Left kidney (tissue), 2 donors: ENCODE results near the gene WNT3A. TPM values are rescaled to one million over a fixed set of nuclear protein-coding genes. Genes with fewer than 3 reads are reported as not detected.

ENCODE experiments used
- DNase-seq: peaks from one replicate; pipeline ENCODE4 v3.0.0-alpha.2; 2013
- polyA plus RNA-seq: library from polyadenylated mRNA; unstranded; fragments of 120-200 nt; gene quantifications from one replicate; pipeline ENCODE4 v1.2.1, GENCODE V29; 2013; ENCODE audit not compliant: insufficient read length

WNT3A gene
- polyA plus RNA-seq, 1 donor: 0.07 TPM

- DNase-seq: peak; percentile 69
Observed at GRCh38 chr1:227999056-227999930, 7.5 kb upstream of the WNT3A start.

GRCh38 chr1:228000416-228000815, 6.4 kb upstream of the WNT3A start:
- DNase-seq: no peak

DNA sequence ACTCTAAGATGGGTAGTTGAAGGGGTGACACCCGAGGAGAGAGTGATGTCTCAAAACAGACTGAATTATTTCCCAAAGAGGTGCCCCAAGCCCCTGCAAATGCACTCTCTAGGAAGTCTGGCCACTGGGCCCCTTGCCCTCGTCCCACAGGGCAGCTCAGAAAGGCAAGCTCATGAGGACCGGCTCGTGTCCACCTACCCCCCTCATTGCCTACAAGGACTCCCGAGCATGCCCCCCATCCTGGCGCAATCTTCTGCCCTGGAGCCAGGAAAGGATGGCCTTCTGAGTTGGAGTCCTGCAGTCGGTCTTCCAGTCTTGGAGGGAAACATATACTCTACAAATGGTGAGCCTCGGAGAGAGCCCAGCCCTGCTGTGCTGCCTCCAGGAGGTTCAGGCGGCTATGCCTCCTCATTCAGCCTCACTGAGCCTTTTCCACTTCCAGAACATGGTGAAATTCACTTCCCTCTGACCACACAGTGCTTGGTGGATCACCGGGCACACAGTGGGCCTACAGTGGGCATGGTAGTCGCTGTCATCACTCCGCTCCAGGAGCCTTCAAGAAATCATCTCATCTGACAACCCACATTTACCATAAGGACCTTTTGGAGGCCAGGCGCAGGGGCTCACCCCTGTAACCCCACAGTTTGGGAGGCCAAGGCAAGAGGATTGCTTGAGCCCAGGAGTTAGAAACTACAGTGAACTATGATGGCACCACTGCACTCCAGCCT, 5.8 kb upstream of the WNT3A start:
- DNase-seq: no peak

DNA sequence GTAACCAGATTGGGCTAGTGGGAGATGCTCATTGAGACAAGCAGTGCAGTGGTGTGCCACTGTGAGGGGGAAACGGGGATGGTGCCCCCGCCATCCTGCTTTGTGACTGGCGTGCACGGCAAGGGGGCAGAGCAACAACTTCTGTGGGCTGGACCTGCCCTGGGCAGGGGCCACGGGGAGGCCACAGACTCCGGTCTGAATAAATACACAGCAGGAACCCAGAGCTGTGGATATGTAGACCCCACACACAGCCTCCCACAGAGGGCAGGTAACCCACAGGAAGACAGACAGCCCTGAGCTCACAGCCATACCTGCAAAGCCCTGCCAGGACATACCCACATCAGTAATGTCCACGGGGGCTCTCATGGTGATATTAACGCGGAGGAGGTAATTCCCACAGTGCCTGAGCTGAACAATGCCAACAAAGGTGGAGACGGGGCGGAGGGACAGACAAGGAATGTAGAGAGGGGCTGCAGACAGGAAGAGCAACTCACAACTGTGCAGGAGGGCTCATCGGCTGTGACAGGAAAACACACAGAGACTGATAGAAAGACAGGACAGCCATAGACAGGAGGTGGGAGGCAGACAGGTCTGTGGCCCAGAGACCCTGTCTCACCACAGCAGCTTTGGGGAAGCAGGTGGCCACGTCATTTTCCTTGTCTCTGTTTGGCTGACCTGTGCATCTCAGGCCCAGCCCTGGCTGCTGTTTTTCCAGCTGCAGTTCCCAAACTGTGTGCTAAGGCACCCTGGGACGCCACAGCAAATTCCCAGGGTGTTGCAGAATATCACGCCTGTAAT, 4.9 kb upstream of the WNT3A start:
- DNase-seq: no peak

GRCh38 chr1:228002792-228003191, 4.0 kb upstream of the WNT3A start:
- DNase-seq: no peak

- no peak for DNase-seq
Observed at GRCh38 chr1:228003461-228004330, 3.1 kb upstream of the WNT3A start.

DNA sequence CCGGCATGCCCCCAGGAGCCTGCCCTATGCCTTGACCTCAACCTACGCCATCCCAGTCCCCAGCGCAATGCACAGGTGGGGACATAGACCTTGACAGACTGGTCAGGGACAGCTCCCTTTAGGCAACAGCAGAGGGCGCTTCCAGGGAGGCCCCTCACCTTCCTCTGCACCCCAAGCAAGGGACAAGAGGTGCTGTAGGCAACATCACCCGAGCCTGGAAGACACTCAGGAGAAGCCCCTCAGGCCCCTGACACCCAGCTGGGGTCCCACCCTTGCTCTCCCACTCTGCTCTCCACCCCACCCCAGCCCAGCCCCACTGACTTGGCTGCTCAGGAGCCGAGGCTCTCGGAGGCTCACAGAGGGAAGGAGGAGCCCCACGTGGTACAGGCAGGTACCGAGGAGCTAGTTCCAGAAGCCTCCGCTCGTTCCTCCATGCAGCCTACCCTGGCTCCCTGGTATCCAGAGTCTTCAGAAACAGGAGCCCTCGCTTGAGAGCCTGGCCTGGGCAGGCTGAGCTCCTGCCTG, 2.4 kb upstream of the WNT3A start:
- no peak for DNase-seq

DNA sequence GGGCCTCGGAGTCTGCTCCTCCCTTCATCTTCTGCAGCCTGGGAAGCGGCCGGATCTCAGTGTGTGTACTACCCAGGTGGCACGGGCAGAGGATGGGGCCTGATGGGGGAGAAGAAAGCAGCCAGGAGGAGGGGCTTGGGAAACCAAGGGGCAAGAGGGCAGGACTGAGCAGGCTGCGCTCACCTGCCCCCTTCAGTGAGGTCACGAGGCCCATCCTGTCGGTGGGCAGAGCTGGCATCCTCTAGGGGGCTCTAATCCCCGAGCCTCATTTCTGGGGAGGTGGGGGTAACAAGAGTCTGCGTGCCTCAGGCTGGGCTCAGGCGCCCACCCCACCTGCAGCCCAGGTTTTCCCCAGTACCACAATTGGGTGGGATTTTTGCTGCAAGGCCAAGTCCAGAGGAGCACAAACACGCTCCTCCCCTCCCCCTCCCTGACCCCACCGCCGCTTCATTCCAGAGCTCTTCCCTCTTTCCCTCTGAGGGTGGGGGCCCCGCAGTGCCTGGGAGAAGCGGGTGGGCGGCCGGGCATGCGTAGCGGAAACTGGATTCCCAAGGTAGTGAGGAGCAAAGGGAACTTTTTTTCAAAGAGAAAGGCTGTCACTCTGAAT, 1.8 kb upstream of the WNT3A start:
- DNase-seq: no peak

- no peak for DNase-seq
Observed at GRCh38 chr1:228005511-228006033, 1.2 kb upstream of the WNT3A start.

DNA sequence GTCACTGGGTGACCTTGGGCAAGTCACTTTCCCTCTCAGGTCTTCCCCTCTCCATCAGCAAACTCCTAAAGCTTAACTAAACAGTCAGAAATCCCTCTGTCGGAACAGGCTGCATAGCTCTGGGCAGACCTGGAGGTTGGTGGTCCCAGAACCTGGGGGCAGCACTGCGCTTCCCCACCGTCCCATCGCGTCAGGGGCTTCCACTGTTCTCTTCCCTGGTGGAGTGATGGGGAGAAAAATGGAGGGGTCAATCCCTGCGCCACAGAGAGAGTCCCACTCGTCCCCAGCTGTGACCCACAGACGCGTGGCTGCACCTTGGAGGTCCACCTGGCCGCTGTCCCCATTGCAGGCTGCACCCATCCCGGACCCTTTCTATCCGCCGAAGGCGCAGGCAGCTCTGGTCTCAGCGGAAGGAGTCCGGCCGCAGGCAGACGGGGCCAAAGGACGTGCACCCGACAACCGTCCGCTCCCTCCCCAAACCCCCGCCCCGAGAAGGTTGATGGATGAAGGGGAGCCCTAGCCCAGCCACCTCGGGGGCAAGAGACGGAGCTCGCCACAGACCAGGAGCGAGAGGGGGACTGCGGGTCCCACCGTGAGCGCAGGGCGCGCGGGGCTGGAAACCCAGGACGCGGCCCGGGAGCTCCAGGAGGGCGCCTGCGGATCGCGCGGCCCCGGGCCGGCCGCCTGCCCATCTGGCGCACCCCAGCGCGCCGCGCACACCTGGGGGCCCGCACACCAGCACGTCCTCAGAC, 588 bp upstream of the WNT3A start:
- DNase-seq: no peak

DNA sequence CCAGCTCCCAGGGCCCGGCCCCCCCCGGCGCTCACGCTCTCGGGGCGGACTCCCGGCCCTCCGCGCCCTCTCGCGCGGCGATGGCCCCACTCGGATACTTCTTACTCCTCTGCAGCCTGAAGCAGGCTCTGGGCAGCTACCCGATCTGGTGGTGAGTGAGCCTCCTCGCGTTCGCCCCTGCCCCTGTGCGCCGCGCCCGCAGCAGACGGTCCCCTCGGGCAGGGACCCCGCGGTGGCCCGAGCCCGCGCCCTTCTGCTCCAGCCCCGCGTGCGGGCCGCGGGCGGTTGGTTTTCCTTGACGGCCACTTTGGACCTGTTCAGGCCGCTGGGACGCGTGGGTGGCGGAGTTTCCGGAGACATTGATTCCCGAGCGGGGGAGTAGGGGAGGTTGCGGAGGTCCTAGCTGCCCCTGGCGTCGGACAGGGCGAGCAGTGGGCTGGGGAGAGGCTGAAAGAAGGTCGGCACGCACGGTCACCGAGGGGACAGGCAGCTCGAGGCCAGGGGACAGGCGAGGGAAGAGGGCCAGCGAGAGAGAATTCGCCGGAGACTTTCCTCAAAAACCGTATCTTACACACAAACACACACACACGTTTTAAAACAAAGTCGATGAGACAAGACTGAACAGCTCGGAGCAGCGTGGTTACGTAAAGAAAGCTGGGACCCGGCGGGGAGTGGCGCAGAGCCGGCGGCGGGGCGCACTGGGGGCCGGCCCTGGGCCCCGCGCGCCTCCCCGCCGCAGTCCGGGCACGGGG, 427 bp downstream of the WNT3A start:
- DNase-seq: no peak

GRCh38 chr1:228007801-228008341, 1.1 kb downstream of the WNT3A start:
- DNase-seq: no peak

DNA sequence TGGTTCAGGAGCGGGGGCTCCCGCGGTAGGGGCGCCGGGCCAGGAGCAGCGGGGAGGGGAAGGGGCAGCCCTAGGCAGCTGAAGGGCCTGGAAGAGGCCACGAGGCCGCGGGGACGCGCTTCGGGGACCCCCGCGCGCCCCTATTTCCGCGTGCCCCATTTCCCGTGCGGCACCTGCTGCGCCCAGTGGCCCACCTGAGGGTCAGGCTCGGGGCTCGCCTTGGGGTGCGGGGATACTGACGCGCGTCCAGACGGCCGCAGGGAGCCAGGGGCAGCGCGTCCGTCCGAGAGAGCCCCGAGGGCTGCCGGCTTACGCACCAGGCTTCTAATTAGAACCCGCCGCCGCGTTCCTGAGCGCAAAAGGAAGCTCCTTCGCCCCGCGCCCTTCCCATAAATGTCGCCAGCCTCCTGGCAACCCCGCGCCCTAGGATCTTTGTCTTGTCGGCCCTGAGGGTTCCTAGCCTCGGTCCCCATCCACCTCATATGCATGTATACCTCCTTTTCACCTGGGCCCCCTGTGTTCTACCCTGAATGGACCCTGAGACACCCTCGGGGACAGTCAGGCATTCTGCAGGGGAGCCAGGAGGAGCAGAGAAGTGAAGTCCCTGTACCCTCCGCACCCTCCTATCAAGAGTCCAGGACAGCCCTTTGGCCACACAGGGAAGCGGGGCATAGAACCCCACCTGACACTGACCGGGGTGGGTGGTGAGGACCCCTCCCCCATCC, 1.8 kb downstream of the WNT3A start:
- no peak for DNase-seq

DNA sequence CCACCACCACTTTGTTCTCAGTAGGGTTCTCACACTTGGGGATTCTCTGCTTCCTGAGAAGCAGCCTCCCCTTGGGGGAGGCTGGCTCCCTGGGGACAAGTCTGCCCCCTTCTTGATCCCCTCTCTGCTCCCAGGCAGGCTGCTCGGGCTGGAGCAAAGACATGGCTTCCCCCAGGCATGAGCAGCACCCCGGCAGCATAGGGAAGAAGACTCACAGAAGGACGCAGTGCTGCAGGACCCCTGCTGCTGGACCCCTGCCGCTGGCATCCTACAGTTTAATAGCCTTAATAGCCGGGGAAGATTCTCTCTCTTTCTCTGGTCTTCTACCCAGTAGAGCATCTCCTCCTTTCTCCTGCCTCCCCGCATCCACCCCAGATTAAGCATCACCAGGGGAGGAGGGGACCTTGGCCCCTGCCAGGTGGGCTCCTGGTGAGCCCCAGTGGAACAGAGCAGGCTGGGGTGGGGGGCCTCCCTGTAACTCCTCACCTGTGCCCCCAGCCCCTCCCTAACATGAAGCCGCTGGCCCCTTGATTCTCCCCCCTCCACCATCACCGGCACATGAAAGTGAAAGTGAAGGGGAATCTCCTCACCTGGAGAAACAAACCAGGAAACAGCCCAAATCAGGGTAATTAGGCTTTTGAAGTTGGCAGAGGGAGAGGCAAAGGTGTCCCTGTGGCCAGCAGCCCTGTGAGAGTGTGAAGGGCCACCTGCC, 2.5 kb downstream of the WNT3A start:
- no peak for DNase-seq

DNA sequence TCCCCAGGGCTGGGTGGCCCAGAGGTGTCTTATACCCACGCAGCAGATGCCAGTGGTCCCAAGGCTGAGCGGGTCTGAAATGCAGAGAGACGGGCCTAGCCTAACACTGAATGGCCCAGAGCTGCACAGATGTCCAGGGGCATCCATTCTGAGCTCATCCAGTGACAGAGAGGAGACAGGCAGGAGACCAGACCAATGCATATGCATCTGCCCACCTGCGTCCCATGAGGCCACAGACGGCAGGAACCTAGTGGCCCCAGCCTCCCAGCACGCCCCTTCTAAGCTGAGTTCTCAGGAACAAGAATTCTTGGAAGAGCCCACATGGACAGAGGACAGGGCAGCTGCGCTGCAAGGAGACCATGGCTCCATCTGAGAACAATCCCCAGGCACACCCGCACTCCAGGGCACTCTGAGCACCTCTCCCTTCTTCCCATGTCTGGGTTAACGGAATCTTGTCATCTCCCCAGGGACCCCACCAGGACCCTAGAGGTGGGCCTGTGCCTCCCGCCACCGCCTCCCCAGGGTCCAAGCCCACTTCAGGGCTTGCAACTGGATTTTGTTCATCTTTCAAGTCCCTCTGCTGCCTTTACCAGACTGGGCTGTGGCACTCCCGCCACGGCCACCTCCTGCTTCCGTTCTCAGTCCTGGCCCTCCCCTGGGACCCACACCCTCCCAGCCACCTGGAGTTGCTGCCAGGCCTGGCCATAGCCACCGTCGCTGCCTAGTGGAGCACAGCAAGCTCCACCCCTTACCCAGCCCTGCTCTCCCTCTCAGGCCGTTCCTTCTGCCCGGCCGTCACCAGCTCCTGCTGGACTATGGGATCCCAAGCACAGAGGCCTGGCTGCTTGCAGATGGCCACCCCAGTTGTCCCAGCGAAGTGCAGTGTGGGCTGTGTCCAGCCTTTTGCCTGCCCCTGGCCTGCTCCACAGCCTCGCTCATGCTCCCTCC, 3.3 kb downstream of the WNT3A start:
- DNase-seq: peak; percentile 48

- no peak for DNase-seq
Observed at GRCh38 chr1:228010921-228011320, 4.1 kb downstream of the WNT3A start.
